Activated T-cell treated with anti-CD3 and anti-CD28 coated beads for 4 hours (primary cell): Measurements from ENCODE around the gene ACOT2.

Experiments
- DNase-seq: peaks from one replicate; pipeline ENCODE4 v3.0.0-alpha.2; 2020

The ACOT2 gene

DNA sequence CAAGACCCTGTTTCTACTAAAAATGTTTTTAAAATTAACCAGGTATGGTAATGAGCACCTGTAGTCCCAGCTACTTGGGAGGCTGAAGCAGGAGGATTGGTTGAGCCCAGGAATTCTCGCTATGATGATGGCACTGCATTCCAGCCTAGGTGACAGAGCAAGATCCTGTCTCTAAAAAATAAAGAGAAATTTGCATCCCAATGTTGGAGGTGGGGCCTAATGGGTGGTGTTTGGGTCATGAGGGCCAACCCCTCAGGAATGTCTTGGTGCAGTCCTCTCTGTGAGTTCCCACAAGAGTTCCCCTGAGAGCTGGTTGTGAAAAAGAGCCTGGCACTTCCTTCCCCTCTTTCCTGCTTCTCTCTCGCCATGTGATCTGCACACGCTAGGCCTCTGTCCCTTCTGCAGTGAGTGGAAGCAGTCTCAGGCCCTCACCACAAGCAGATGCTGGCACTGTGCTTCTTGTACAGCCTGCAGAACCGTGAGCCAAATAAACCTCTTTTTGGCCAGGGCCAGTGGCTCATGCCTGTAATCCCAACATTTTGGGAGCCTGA lies 54.6 kb downstream of the ACOT2 start:
- DNase-seq: no peak
